Measurements from ENCODE around the gene CNTD1.

Gene CNTD1

GRCh38 chr17:42809250-42809649 lies 10.6 kb downstream of the CNTD1 start:
- peak; percentile 73 for DNase-seq

- peak; percentile 87 for DNase-seq
These were observed 16.2 kb downstream of the CNTD1 start for GRCh38 chr17:42814633-42815399.

- peak; percentile 82 for DNase-seq
These were observed 19.2 kb downstream of the CNTD1 start for GRCh38 chr17:42817866-42818265.

GRCh38 chr17:42818379-42818778 lies 19.7 kb downstream of the CNTD1 start:
- DNase-seq = peak; percentile 49

- peak; percentile 47 for DNase-seq
These were observed 21.4 kb downstream of the CNTD1 start for GRCh38 chr17:42819939-42820535.

GRCh38 chr17:42821176-42821575 lies 22.5 kb downstream of the CNTD1 start:
- DNase-seq = no peak

GRCh38 chr17:42827472-42827871 lies 28.8 kb downstream of the CNTD1 start:
- DNase-seq = no peak

- DNase-seq = no peak
These were observed 32.3 kb downstream of the CNTD1 start for GRCh38 chr17:42830971-42831370.

- DNase-seq = no peak
These were observed 33.7 kb downstream of the CNTD1 start for GRCh38 chr17:42832213-42832933.

GRCh38 chr17:42832934-42833766 lies 34.5 kb downstream of the CNTD1 start, which contains the start of gene PSME3:
PSME3 (plus strand) TSS chr17:42833397; CDS start chr17:42833632, 235 bp downstream.
- peak; percentile 85 for DNase-seq

- DNase-seq = peak; percentile 4
These were observed 35.2 kb downstream of the CNTD1 start for GRCh38 chr17:42833767-42834422.

- no peak for DNase-seq
These were observed 37.1 kb downstream of the CNTD1 start for GRCh38 chr17:42835732-42836131.

- no peak for DNase-seq
These were observed 43.5 kb downstream of the CNTD1 start for GRCh38 chr17:42841975-42842685.

GRCh38 chr17:42843358-42843934 lies 44.8 kb downstream of the CNTD1 start:
- peak; percentile 65 for DNase-seq

- DNase-seq = no peak
These were observed 45.6 kb downstream of the CNTD1 start, which contains the start of gene AOC2 for GRCh38 chr17:42844271-42844670. AOC2 (plus strand) TSS chr17:42844580; CDS start chr17:42844627, 47 bp downstream.

GRCh38 chr17:42844761-42845555 lies 46.3 kb downstream of the CNTD1 start:
- DNase-seq = no peak

- DNase-seq = no peak
These were observed 46.9 kb downstream of the CNTD1 start for GRCh38 chr17:42845556-42845917.

GRCh38 chr17:42845918-42846593 lies 47.4 kb downstream of the CNTD1 start:
- DNase-seq = no peak

GRCh38 chr17:42846594-42847280 lies 48.1 kb downstream of the CNTD1 start:
- DNase-seq = peak; percentile 13
